Stimulated activated CD8-positive, alpha-beta memory T cell treated with anti-CD3 and anti-CD28 coated beads, Interleukin-7, amount 100 ng/mL, for 1 hour (primary cell): ENCODE measurements around the gene RTP5.
A peak's percentile ranks its signal among the peaks of the same experiment; 100 is the strongest.

Experiments
- DNase-seq, 2 donors: peaks; one replicate each; pipeline ENCODE4 v3.0.0-alpha.2; 2020; ENCODE audit warnings: low read depth in 2 of 2

Gene RTP5

DNA sequence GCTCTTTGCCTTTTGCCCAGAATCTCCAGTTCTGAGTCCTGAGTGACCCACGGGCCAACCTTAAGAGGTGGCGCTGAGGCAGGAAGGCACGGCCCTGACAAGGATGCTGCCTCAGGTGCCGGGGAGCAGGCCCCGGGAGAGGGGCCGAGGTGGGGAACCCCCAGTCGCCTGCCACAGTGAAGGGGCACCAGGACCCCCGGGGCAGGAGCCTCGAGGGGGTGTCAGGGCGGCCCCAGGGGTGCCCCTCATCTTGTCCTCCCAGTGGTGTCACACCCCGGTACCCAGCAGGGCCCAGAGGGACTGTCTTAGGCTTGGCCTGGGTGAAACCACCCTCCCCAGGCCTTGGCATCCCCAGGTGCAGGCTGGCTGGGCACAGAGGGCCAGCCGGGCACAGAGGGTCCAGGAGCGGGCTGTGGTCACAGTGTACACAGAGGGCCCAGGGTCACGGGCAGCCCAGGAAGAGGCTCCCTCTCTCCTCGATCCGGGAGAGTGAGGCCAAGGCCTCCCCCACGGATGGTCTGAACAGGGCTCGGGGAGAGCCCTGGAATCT is 11.9 kb upstream of the RTP5 start:
- no peak for DNase-seq

GRCh38 chr2:241858206-241859016 is 11.1 kb upstream of the RTP5 start, which contains the start of gene PDCD1:
Gene PDCD1, minus strand, starts transcription at chr2:241858894. Its CDS starts 56 bp downstream, at chr2:241858838.
- peak in 1 of 2 donors; percentile 28 for DNase-seq

GRCh38 chr2:241859017-241859435 is 10.5 kb upstream of the RTP5 start:
- DNase-seq = no peak

DNA sequence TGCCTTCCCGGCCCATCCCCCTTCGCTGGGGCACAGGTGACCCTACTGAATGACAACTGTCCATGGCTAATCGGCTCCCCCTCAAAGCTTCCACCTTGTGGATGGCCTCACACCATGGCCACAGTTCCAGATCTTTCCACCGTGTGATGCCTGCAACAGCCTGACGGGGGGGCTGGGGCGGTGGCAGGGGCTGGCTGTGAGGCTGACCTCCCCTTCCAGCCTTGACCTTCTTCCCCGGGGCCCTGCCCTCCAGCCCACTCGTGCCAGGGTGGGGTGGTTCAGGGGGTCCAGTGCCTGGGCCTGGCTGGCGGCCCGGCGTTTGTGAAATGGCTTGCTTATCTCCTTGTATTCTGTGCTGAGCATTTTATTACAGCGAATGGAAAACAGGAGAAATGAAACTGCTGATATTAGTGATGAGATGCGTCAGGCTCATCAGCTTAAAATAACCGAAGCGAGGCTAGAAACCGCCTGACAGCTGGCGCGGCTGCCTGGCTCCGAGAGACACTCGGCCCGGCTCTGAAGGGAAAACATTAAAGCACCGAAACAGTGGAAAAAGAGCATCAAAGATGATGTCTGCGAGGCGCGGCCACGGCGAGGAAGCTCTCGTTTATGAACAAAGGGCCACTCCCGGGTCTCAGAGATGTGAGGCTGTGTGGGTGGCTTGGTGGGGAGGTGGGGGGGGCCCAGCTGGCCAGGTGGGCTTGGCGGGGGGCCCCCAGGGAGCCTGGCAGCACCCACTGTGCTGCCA is 9.9 kb upstream of the RTP5 start:
- DNase-seq = peak in 1 of 2 donors; percentile 30

GRCh38 chr2:241860184-241861078 is 9.1 kb upstream of the RTP5 start:
- no peak for DNase-seq

GRCh38 chr2:241861264-241861663 is 8.3 kb upstream of the RTP5 start:
- no peak for DNase-seq

GRCh38 chr2:241862093-241862492 is 7.4 kb upstream of the RTP5 start:
- DNase-seq = no peak

DNA sequence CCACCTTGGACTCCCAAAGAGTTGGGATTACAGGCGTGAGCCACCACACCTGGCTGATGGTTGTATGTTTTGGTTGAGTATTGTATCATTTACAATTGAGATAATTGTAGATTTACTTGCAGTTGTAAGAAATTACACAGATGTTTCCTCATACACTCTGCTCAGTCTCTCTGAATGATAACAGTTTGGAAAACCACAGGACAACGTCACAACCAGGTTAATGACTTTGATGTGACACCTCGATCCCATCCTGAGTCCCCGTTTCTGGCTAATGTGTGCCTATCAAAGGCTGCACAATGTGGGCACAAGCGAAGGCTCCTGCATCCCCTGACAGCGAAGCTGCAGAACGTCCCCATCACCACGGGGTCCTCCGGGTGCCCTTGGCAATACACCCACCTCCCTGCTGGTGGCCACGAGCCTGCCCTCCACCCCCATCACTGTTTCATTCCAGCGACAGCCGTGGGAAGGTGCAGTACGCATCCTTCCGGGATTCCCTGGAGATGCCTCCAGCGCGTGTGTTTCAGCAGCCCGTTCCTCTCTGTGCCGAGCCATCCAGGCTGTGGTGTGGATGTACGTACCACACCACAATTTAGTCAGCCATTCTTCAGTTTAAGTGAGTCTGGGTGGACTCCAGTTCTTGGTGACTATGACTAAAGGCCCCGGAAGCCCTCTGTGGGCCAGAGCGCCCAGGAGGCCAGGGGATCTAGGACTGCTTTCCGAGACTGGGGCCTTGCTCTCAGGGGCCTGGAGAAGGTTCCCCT is 6.6 kb upstream of the RTP5 start:
- no peak for DNase-seq

DNA sequence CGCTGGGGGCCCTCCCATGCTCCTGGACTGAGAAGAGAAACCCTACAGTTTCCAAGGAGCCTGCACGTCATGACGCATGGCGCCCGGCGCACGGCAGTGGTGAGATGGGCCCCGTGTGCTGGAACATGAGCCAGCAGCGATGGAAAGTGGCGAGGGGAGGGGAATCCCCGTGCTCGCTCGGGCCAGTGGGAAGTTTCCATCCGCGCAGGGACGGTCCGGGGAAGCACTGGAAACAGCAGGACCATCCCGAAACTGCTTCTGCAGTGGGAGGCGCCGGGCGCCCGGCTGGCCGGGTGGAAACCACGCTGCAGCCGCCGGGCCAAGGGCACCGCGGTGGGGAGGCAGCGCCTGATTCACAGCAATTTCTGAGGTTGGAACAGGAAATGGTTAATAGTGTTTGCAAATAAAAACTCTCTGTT is 6.0 kb upstream of the RTP5 start:
- DNase-seq = no peak

GRCh38 chr2:241864168-241864849 is 5.2 kb upstream of the RTP5 start:
- no peak for DNase-seq

- no peak for DNase-seq
Observed at GRCh38 chr2:241864850-241865213, 4.7 kb upstream of the RTP5 start.

DNA sequence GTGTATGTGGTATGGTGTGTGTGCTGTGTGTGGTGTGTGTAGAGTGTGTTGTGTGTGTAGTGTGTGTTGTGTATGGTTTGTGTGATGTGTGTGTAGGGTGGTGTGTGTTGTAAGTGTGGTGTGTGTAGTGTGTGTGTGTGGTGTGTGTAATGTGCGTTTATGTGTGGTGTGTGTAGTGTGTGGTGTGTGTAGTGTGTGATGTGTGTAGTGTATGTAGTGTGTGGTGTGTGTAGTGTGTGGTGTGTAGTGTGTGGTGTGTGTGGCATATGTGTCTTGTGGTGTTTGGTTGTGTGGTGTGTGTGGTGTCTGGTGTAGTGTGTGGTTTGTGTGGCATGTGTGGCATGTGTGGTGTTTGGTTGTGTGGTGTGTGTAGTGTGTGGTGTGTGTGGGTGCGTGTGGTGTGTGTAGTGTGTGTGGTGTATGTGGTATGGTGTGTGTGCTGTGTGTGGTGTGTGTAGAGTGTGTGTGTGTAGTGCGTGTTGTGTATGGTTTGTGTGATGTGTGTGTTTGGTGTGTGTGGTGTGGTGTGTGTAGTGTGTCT is 4.0 kb upstream of the RTP5 start:
- DNase-seq = no peak

DNA sequence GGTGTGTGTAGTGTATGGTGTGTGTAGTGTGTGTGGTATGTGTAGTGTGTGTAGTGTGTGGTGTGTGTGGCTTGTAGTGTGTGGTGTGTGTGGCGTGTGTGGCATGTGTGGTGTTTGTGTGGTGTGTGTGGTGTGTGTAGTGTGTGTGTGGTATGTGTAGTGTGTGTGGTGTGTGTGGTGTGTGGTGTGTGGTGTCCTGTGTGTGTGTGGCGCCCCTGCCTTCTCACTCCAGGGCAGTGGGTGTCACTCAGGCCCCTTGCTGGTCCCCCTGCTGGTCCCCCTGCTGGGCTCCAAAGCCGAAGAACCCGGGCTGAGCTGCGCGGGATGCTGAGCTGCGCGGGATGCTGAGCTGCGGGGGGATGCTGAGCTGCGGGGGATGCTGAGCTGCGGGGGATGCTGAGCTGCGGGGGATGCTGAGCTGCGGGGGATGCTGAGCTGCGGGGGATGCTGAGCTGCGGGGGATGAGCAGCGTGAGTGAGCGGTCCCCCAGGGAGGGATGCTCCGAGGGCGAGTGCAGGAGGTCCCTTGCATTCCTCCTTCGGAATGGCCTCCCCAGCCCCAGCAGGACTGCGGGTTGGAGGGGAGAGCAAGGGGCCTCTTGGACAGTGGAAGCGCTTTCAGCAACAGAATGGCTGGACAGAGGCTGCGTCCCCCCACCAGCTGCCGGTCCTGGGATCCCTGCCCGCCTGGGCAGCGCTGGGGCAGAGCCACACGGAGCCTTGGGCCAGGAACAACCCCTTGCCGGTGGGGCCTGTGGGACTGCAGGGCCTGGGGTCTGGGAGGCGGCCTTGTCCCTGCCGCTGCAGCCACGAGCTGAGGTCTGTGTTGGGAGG is 3.4 kb upstream of the RTP5 start:
- DNase-seq = no peak

- DNase-seq = no peak
Observed at GRCh38 chr2:241866790-241867645, 2.5 kb upstream of the RTP5 start.

DNA sequence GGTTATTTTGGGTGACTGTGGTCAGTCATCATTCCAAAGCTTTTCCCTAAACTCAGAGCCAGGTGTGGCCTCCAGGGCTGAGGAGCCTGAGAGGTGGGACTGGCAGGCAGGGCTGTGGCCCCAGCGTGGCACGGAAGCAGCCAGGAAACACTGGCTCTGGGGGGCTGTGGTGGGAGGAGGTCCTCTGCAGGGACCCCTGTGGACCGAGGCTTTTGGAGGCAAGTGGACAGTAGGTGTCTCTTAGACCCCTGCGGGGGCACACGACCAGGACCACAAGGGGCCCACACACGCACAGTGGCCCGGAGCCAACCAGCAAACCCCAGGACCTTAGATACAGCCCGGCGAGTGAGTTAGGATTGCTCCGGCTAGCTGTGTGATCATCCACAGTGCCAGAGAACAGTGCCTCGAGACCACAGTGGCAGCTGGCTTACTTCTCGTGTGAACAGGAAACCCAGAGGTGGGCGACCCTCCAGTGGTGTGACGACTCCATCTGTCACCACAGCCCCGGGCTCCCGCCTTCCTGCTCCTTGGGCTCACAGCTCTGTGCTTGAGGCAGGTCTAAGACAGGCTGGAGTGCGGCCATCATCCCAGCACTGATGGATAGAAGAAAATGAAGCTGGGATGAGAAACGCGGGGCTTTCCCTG is 1.6 kb upstream of the RTP5 start:
- no peak for DNase-seq

DNA sequence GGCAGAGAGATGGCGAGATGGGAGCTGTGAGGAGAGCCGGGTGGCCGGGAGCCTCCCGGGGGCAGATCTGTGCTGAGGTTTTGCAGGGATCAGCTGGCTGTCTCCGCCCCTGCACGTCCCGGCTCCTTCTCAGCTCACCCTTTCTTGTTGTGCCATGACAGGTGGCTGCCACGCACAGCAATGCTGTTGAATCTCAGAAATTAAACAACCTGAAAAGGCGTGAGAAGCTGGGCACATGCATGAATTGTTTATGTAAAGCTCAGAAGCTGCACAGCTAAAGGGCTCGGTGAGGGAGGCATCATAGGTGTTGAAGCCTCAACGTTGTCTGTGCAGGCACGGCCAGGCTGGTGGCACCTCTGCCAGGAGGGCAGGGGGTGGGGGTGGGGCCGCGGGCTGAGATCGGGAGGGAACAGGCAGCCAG is 858 bp upstream of the RTP5 start:
- DNase-seq = no peak

DNA sequence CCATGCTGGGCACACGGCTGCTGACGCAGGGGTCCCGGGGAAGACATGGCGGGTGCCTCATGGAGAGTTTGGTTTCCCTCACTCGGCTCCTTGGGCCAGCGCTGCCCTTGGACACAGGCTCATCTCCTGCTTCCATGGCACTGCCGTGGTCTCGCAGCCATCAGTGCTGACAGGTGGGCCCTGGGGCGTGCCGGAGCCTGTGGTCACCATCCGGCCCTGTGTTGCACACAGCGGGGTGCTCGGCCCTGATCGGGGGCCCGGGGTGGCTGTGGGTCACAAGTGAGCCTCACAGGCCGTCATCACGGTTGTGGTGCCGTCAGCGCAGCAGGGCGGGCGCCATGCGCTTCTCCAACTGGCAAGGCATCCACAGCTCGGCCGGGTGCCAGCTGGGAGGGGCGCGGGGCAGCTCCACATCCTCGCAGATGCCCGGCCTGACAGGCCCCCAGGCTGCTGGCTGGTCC is 582 bp downstream of the RTP5 start:
- DNase-seq = no peak
